Measurements from ENCODE around the gene ZNF462. TPM values are rescaled to one million over a fixed set of nuclear protein-coding genes. Genes with fewer than 3 reads are reported as not detected.

The ZNF462 gene
- total and polyA plus RNA-seq, 2 of the 13 experiments (the other 11 are each of a cell fraction or from before 2014, with no cell fraction given) = not detected

- TF ChIP-seq ZNF816 (CRISPR knock-in tag; IDR thresholded peaks at IDR 0.05; ENCODE audit: borderline replicate concordance) (no peak), MAFG (CRISPR knock-in tag; IDR thresholded peaks at IDR 0.05) (no peak), ZBTB21 (CRISPR knock-in tag; IDR thresholded peaks at IDR 0.05) (no peak), ZNF138 (CRISPR knock-in tag; IDR thresholded peaks at IDR 0.05; ENCODE audit: low read depth) (no peak), CENPT (CRISPR knock-in tag; IDR thresholded peaks at IDR 0.05; ENCODE audit: low read depth) (no peak), SNAI1 (CRISPR knock-in tag; IDR thresholded peaks at IDR 0.05; ENCODE audit: borderline replicate concordance) (no peak), ZNF280D (CRISPR knock-in tag; IDR thresholded peaks at IDR 0.05) (no peak), ZNF768 (CRISPR knock-in tag; IDR thresholded peaks at IDR 0.05) (no peak), HNRNPL (IDR thresholded peaks at IDR 0.05; ENCODE audit: low read depth, low read length) (no peak), KDM5A (IDR thresholded peaks at IDR 0.05; ENCODE audit: borderline replicate concordance, low read length) (no peak)
- TF ChIP-seq, protein P1, sequence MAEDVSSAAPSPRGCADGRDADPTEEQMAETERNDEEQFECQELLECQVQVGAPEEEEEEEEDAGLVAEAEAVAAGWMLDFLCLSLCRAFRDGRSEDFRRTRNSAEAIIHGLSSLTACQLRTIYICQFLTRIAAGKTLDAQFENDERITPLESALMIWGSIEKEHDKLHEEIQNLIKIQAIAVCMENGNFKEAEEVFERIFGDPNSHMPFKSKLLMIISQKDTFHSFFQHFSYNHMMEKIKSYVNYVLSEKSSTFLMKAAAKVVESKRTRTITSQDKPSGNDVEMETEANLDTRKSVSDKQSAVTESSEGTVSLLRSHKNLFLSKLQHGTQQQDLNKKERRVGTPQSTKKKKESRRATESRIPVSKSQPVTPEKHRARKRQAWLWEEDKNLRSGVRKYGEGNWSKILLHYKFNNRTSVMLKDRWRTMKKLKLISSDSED (CRISPR knock-in tag; IDR thresholded peaks at IDR 0.05) = no peak
- TF ChIP-seq, protein P2, sequence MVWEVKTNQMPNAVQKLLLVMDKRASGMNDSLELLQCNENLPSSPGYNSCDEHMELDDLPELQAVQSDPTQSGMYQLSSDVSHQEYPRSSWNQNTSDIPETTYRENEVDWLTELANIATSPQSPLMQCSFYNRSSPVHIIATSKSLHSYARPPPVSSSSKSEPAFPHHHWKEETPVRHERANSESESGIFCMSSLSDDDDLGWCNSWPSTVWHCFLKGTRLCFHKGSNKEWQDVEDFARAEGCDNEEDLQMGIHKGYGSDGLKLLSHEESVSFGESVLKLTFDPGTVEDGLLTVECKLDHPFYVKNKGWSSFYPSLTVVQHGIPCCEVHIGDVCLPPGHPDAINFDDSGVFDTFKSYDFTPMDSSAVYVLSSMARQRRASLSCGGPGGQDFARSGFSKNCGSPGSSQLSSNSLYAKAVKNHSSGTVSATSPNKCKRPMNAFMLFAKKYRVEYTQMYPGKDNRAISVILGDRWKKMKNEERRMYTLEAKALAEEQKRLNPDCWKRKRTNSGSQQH (CRISPR knock-in tag; IDR thresholded peaks at IDR 0.05; ENCODE audit: low read depth) = no peak
- TF ChIP-seq, protein P3, sequence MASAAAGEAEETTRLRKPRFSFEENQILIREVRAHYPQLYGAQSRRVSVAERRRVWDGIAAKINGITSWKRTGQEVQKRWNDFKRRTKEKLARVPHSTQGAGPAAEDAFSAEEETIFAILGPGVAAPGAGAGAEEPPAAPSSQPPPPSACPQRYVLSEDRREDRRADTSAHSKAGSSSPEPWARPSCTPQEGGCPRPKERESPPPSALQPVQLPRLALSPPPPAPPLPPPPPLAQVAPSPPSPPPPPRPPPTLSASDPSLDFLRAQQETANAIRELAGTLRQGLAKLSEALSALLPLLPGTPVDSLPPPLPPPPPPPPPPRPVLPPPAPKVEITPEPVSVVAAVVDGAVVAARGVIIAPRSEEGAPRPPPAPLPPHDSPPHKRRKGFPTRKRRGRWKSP (CRISPR knock-in tag; IDR thresholded peaks at IDR 0.05) = no peak
- TF ChIP-seq, protein P4, sequence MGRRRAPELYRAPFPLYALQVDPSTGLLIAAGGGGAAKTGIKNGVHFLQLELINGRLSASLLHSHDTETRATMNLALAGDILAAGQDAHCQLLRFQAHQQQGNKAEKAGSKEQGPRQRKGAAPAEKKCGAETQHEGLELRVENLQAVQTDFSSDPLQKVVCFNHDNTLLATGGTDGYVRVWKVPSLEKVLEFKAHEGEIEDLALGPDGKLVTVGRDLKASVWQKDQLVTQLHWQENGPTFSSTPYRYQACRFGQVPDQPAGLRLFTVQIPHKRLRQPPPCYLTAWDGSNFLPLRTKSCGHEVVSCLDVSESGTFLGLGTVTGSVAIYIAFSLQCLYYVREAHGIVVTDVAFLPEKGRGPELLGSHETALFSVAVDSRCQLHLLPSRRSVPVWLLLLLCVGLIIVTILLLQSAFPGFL (CRISPR knock-in tag; IDR thresholded peaks at IDR 0.05) = no peak
- no peaks in the 10 kb centered on the region for H3K9me3 ChIP-seq (ENCODE audit: low read length)
- intact Hi-C loops (cut with micrococcal nuclease; ENCODE audit: unreplicated experiment) (no loop called here), in situ Hi-C loops (cut with HindIII; ENCODE audit: extremely low pct_ligation_motif_present, low pct_unique_long_range_greater_than_20kb) (no loop called here)
- ChIA-PET CTCF (ENCODE audit: low intra/inter-chr PET ratio, low total read pairs) (no interaction called here), POLR2A (no interaction called here)
- ATAC-seq = no peak
- WGBS (ENCODE audit: low lambda C conversion rate) = 11% methylated on average over 1 of the region's 5 CpGs
- no peak overlapping the region for H3K27ac ChIP-seq (ENCODE audit: extremely low read length, insufficient read depth, low read length)
- H2AFZ ChIP-seq (ENCODE audit: low read length) = no peak overlapping the region
- FAIRE-seq = no peak
- no peaks in the 10 kb centered on the region for H3K79me2 ChIP-seq (ENCODE audit: insufficient read depth, low read length)
- H3K4me2 ChIP-seq (ENCODE audit: low read depth, low read length) = no peak overlapping the region
- H3K4me3 ChIP-seq (replicated peaks in 1 of 3; ENCODE audit: insufficient read depth in 1 of 3, low read depth in 2 of 3, low read length in 3 of 3) = no peak overlapping the region
- no peaks in the 10 kb centered on the region; a peak in 1 of 5 replicates for H3K27me3 ChIP-seq (ENCODE audit: control insufficient read depth in 1 of 2, insufficient read depth in 2 of 2, low read length in 2 of 2)
- H3K4me1 ChIP-seq (ENCODE audit: insufficient read depth, low read length) = no peaks in the 10 kb centered on the region
- no peaks in the 10 kb centered on the region for H3K36me3 ChIP-seq (replicated peaks in 1 of 2; ENCODE audit: control insufficient read depth in 1 of 2, insufficient read depth in 2 of 2, low read length in 2 of 2)
- BruUV-seq (replicated peaks) = no TSS peak
- H3K9ac ChIP-seq (ENCODE audit: insufficient read depth, low read depth, low read length) = no peak overlapping the region
- no peak for DNase-seq (ENCODE audit: low spot score)
- H4K20me1 ChIP-seq (ENCODE audit: insufficient read depth, low read length) = no peaks in the 10 kb centered on the region
Measured at GRCh38 chr9:106818034-106818433, 44.9 kb upstream of the ZNF462 start.
